Activated CD4-positive, alpha-beta T cell treated with anti-CD3 and anti-CD28 coated beads, Interleukin-2, amount 10 ng/mL, durations not matched to agents 24 days and 14 days (primary cell): ENCODE measurements around the gene FAM83G. TPM values are rescaled to one million over a fixed set of nuclear protein-coding genes. Genes with fewer than 3 reads are reported as not detected.
A peak's percentile ranks its signal among the peaks of the same experiment; 100 is the strongest.

Experiments used
- DNase-seq: peaks from one replicate; pipeline ENCODE4 v3.0.0; 2022
- H3K27ac Mint-ChIP-seq: one replicate; pipeline ENCODE4 v1.8.0; 2022; ENCODE audit warnings: mild to moderate bottlenecking, mixed read lengths
- H3K27me3 Mint-ChIP-seq: one replicate; pipeline ENCODE4 v1.8.0; 2022; ENCODE audit warnings: mixed read lengths
- H3K36me3 Mint-ChIP-seq: one replicate; pipeline ENCODE4 v1.8.0; 2022; ENCODE audit warnings: low read depth, mild to moderate bottlenecking, mixed read lengths
- H3K4me1 Mint-ChIP-seq: one replicate; pipeline ENCODE4 v1.8.0; 2021; ENCODE audit warnings: mixed read lengths
- H3K4me3 Mint-ChIP-seq: one replicate; pipeline ENCODE4 v1.8.0; 2022; ENCODE audit warnings: mild to moderate bottlenecking, moderate library complexity, mixed read lengths
- H3K9me3 Mint-ChIP-seq: one replicate; pipeline ENCODE4 v1.8.0; 2021; ENCODE audit warnings: mixed read lengths
- intact Hi-C: fragments of 100-400 bp; cut with micrococcal nuclease; formaldehyde crosslinking; loops from one replicate; pipeline ENCODE4 v1.15.1; 2023
- total RNA-seq: library from RNA; stranded (reverse); gene quantifications from 2 replicates; pipeline ENCODE4 v1.2.3, GENCODE V29; 2022

Gene FAM83G
- total RNA-seq, 1 donor from 2014 or later, result 17.8 TPM

DNA sequence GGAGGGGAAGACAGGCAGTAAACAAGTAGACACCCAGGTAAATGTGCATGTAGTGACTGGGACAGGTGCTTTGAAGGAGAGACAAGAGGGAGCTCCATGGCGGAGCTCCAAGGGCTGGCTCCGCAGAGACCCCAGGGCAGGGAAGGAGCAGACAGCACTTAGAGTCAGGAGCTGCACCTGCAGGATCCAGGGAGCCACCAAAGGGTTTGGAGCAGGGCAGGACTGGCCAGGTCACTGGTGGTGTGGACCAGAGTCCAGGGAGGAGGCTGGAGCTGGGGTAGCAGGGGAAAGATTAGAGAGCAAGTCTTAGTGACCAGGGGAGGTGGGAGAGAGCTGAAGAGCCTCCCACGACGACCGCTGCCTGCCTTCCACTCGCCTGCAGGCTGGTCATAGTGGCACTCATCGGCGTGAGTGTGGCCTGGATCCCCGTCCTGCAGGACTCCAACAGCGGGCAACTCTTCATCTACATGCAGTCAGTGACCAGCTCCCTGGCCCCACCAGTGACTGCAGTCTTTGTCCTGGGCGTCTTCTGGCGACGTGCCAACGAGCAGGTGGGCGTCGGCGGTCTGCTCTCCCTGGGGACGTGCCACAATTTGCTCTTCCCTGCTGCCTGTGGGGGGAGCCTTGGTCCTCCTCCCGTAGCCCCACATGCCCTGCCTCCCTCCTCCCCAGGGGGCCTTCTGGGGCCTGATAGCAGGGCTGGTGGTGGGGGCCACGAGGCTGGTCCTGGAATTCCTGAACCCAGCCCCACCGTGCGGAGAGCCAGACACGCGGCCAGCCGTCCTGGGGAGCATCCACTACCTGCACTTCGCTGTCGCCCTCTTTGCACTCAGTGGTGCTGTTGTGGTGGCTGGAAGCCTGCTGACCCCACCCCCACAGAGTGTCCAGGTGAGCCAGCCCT is 14.7 kb upstream of the FAM83G start:
- intact Hi-C loops, result no loop called here
- DNase-seq, result no peak
- H3K27me3 Mint-ChIP-seq, result no peaks in the 10 kb centered on the region
- peaks cover 6% of the 10 kb centered on the region for H3K4me1 Mint-ChIP-seq
- H3K27ac Mint-ChIP-seq, result no peak overlapping the region
- no peaks in the 10 kb centered on the region for H3K9me3 Mint-ChIP-seq
- H3K4me3 Mint-ChIP-seq, result no peak overlapping the region
- peaks cover 10% of the 10 kb centered on the region for H3K36me3 Mint-ChIP-seq

DNA sequence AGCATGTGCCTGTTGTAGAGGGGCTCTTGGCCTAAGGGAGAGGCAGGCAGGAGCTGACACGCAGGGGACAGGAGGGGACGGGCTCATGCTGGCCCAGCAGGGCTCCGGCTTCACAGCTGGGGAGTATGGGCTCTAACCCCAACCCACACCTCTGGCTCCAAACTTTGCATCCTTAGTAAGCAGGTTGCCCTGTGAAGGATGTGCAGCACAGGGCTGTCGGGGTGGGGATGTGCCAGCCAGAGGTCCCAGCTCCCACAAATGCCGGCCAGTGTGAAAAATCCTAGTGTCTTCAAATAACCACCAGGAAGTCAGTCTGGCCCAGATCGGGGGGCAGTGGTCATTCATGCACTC is 14.0 kb upstream of the FAM83G start:
- no peak for DNase-seq
- H3K27ac Mint-ChIP-seq, result no peak overlapping the region

DNA sequence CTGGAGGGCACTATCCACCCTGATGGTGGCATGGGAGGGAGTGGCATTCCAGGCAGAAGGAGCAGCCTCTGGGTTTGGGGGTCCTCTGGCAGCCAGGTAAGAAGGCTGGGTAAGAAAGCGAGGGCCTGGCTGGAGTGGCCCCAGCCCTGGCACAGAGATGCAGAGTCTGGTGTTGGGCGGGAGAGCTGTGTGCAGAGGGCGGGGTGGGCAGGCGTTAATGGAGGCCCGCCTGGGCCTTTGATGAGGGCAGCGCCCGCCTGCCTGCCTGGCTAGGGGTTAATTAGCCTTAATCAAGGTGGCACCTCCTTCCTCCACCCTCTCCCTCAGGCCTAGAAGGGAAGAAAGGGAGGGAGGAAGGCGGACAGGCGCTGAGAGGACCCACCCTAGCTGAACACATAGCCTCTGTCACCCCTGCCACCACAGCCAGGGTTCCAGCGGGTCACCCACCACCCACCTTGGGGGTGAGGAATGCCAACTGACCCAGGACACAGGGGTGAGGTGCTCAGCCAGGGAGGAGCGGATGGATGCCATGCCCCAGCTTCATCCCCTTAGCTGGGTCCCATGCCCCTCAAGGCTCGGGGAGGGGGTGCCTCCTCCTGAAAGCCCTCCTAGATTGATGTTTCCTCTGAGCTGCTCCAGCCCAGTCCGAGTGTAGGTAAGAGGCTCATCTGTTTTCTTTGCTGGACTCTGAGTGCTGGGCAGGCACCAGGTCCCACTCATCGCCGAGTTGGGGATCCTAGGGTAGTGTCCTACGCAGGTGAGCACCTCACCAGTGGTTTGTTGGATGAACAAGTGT is 13.4 kb upstream of the FAM83G start:
- intact Hi-C loops, result no loop called here
- Mint-ChIP-seq H3K36me3 (peaks cover 10% of the 10 kb centered on the region), H3K4me1 (no peaks in the 10 kb centered on the region), H3K4me3 (no peak overlapping the region), H3K27me3 (no peaks in the 10 kb centered on the region), H3K9me3 (no peaks in the 10 kb centered on the region), H3K27ac (no peak overlapping the region)
- no peak for DNase-seq

More for the DNA sequence above, 14.0 kb upstream of the FAM83G start:
- Mint-ChIP-seq H3K9me3 (no peaks in the 10 kb centered on the region), H3K36me3 (peaks cover 10% of the 10 kb centered on the region), H3K4me3 (no peak overlapping the region), H3K27me3 (no peaks in the 10 kb centered on the region), H3K4me1 (no peaks in the 10 kb centered on the region)
- intact Hi-C loops, result no loop called here

DNA sequence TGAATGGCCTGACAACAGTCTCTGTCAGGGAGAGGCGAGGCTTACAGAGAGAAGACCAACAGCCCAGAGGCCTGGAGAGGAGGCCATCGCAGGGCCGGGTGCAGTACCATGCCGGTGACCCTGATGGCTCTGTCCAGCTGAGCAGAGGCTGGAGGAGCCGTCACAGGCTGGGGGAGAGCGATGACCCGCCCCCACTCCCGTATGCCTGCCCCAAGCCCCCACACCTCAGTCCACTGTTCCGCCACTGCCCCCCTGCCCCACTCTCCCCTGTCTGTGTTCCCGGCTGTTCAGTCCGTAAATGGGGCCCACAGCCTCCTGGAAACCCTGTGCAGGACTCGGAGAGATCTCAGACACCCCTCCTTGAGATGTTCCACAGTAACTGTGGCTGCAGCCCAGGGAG is 12.8 kb upstream of the FAM83G start:
- no peak overlapping the region for H3K4me3 Mint-ChIP-seq
- no peak for DNase-seq
- intact Hi-C loops, result no loop called here
- no peaks in the 10 kb centered on the region for H3K9me3 Mint-ChIP-seq
- no peaks in the 10 kb centered on the region for H3K4me1 Mint-ChIP-seq
- H3K27ac Mint-ChIP-seq, result no peak overlapping the region
- H3K27me3 Mint-ChIP-seq, result no peaks in the 10 kb centered on the region
- H3K36me3 Mint-ChIP-seq, result peaks cover 10% of the 10 kb centered on the region

DNA sequence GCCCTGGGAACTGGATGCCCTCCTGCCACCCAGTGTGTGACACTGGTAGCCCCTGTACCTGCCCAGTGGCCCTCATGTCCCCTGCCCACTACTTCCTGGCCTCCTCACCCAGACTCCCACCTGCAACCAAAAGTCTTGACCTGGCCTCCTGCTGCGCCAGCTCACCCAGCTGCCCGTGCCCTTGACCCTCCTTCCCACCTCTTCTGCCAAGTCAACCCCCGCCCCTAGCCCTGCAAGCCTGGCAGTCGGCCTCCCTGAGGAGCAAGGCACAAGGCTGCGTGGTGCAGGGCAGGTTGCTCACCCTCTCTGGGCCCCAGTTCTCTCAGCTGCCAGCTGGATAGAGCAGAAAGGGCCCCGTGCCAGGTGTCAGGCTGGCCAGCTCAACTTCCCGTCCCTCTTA is 12.3 kb upstream of the FAM83G start:
- no peaks in the 10 kb centered on the region for H3K4me1 Mint-ChIP-seq
- DNase-seq, result no peak
- no peaks in the 10 kb centered on the region for H3K9me3 Mint-ChIP-seq
- H3K4me3 Mint-ChIP-seq, result no peak overlapping the region
- H3K27ac Mint-ChIP-seq, result peak overlapping the region; percentile 25
- H3K36me3 Mint-ChIP-seq, result peaks cover 10% of the 10 kb centered on the region
- intact Hi-C loops, result no loop called here
- no peaks in the 10 kb centered on the region for H3K27me3 Mint-ChIP-seq

DNA sequence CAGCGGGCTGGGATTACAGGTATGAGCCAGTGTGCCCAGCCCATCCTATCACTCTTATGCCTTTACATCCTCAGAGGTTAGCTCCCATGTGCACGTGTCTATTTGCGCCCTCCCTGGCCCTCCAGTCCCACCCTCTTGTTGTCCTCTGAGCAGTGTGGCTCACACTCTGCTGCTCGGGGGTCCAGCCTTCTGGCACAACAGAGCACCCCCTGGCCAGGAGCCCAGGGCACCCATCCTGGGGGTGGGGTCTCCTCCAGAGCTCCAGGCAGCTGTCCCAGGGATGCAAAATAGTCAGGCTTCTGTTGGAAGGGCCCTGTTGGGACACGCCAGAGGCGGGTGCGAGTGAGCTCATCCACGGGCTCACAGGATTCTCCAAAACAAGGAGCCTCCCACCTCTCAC is 11.7 kb upstream of the FAM83G start:
- H3K9me3 Mint-ChIP-seq, result no peaks in the 10 kb centered on the region
- DNase-seq, result no peak
- H3K36me3 Mint-ChIP-seq, result peaks cover 8% of the 10 kb centered on the region
- intact Hi-C loops, result no loop called here
- H3K4me1 Mint-ChIP-seq, result peaks cover under 1% of the 10 kb centered on the region
- no peak overlapping the region for H3K27ac Mint-ChIP-seq
- no peaks in the 10 kb centered on the region for H3K27me3 Mint-ChIP-seq
- H3K4me3 Mint-ChIP-seq, result no peak overlapping the region

DNA sequence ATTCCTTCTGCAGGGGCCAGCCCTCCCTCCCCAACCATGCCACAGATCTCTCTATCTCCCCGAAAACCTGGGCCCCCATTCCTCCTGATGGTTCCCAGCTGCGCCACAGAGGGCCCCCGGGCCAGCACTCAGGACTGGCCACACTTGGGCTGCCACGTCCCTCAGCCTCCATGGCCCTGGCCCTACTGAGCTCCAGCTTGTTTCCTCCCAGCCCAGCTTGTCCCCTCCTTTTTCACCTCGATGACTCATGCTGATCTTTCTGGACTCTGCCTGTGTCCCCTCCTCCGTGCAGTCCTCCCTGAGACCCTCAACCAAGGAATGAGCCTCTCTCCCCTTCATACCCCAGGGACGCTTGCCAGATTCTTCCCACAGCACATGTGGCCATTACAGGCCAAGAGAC is 10.9 kb upstream of the FAM83G start:
- H3K9me3 Mint-ChIP-seq, result no peaks in the 10 kb centered on the region
- peaks cover 2% of the 10 kb centered on the region for H3K4me1 Mint-ChIP-seq
- intact Hi-C loops, result no loop called here
- H3K4me3 Mint-ChIP-seq, result no peak overlapping the region
- no peaks in the 10 kb centered on the region for H3K27me3 Mint-ChIP-seq
- no peak overlapping the region for H3K27ac Mint-ChIP-seq
- H3K36me3 Mint-ChIP-seq, result peaks cover 5% of the 10 kb centered on the region
- no peak for DNase-seq

DNA sequence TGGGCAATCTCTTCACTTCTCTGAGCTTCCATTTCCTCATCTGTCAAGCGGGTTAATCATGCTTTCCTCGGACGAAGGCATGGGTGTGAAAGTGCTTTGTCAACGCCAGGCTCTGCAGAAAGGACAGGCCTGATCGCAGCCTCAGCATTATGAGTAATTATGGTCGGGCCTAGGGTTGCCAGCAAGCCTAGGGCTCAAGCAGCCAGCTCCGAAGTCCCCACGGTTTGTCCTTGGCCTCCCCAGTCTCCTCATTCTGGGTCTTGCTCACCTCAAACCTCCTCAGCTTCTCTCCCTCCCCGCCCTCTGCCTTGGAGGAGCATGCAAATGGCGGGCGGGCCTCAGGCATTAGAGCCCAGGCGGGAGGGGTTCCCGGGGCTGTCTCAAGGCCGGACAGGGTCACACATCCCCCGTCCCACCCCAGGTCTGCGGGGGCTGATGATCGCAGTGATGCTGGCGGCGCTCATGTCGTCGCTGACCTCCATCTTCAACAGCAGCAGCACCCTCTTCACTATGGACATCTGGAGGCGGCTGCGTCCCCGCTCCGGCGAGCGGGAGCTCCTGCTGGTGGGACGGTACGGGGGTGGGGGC is 10.2 kb upstream of the FAM83G start:
- intact Hi-C loops, result no loop called here
- H3K4me3 Mint-ChIP-seq, result no peak overlapping the region

DNA sequence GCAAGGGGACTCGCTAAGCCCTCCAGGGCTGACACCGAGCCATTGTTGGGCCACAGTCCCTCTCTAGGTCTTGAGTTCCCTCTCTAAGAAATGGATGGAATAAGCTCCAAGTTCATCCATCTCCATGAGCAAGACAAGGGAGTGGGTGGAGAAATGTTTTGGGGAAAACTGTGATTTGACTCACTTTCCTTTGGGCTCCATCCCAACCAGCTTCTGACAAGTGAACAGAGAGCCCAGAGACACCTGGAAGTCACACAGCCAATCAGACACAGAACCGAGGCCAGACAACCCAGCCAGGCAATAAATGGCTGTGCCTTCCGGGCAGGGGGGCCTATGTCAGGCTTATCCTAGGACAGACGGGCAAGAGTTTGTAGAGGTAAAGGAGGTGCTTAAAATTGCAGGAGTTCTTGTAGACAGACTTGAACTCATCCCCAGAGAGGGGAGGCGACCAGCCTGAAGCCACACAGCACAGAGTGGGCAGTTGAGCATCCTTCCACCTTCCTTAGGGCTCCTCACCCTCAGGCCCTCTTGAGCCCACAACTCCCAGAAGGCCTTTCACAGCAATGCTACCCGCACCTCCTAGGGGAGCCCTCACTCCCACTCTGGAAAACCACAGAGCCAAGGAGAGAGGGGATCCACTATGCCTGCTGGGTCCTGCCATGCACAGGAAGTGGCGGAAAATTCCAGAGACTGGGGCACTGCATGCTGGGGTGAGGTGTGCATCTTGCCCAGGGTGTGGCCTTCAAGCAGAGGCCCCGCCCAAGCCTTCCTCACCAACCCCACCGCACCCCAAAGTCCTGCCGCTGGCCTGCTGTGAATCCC is 9.5 kb upstream of the FAM83G start:
- no peak for DNase-seq
- Mint-ChIP-seq H3K4me1 (peaks cover 2% of the 10 kb centered on the region), H3K9me3 (no peaks in the 10 kb centered on the region), H3K36me3 (no peaks in the 10 kb centered on the region), H3K27me3 (peaks cover 4% of the 10 kb centered on the region), H3K4me3 (no peak overlapping the region), H3K27ac (no peak overlapping the region)
- intact Hi-C loops, result no loop called here

More for the DNA sequence above, 10.2 kb upstream of the FAM83G start:
- H3K4me1 Mint-ChIP-seq, result peaks cover 2% of the 10 kb centered on the region
- no peak overlapping the region for H3K27ac Mint-ChIP-seq
- H3K9me3 Mint-ChIP-seq, result no peaks in the 10 kb centered on the region
- no peaks in the 10 kb centered on the region for H3K36me3 Mint-ChIP-seq
- no peak for DNase-seq
- H3K27me3 Mint-ChIP-seq, result peaks cover 2% of the 10 kb centered on the region

DNA sequence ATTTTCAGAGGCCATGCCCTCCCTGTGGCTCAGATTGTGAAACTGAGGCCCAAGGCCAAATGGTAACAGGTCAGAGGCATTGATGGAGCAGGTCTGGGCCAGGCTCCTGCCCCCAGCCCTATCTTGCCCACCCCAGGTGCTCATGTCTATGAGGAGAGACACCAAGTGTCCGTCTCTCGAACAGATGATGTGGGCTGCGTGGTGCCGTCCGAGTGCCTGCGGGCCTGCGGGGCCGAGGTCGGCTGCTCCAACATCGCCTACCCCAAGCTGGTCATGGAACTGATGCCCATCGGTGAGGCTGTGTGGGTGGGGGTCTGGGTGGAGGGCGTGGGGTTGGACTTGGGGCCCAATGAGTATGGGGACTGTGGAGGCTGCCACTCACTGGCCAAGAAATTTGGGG is 8.7 kb upstream of the FAM83G start:
- H3K9me3 Mint-ChIP-seq, result no peaks in the 10 kb centered on the region
- peaks cover 2% of the 10 kb centered on the region for H3K4me1 Mint-ChIP-seq
- H3K27ac Mint-ChIP-seq, result no peak overlapping the region
- DNase-seq, result no peak
- peaks cover 6% of the 10 kb centered on the region for H3K27me3 Mint-ChIP-seq
- no peaks in the 10 kb centered on the region for H3K36me3 Mint-ChIP-seq
- no peak overlapping the region for H3K4me3 Mint-ChIP-seq
- intact Hi-C loops, result no loop called here

DNA sequence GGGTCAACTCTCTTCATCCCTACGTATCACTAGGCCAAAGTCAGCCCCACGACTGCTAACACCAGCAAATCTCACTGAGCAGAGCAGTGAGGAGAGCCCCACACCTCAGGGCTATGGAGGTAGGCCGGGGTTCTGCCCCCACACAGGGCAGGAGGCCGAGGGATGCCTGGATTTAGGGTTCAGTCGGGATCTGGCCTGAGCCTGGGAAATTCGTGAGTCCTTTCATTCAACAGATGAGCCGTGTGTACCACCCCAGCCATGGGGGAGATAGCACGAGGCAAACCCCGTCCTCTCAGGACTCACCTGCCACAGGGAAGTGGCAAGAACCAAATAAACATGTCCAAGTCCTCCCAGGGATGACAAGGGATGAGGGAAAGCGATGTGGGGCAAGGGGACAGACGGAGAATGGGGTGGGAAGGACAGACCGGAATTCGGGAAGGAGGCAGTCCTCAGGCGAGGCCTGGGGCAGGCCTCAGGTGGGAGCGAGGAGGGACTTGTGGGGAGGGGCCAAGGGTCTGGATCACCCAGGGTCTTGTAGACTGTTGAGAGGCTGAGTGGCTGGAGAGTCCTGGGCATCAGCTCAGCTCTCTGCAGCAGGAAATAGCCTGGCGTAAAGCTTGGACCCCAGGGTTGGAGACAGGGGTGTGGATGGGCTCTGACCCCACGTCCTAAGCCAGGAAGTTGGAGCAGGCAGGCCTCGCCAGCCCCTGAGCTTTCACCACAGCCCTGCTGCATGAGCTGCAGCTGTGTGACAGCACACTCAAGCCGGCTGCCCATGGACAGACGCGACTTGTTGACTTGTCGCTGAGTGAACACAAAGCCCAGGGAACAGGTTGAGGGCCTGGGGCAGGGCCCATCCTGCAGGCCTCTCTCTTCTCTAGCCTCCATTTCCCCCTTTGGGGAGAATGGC is 7.9 kb upstream of the FAM83G start:
- Mint-ChIP-seq H3K9me3 (no peaks in the 10 kb centered on the region), H3K36me3 (no peaks in the 10 kb centered on the region), H3K27me3 (peaks cover 14% of the 10 kb centered on the region), H3K4me1 (peaks cover 2% of the 10 kb centered on the region), H3K27ac (no peak overlapping the region), H3K4me3 (no peak overlapping the region)
- no peak for DNase-seq
- intact Hi-C loops, result no loop called here

DNA sequence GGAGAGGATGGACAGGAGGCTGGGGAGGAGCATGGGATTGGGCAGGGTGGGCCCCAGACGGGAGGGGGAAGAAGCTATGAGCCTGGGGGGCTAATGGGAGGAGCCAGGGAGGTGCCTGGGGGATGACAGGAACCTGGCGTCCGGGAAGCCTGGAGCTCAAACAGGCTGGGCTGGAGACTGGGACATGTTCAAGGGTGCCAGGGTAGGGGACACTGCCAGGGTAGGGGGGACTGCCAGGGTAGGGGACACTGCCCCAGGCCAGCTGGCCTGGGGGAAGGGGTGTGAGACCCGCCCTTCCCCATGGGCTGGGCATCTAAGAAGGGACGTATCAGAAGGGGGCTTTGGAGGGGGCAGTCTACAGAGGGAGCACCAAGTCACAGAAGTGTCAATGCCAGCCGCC is 7.0 kb upstream of the FAM83G start:
- H3K27ac Mint-ChIP-seq, result no peak overlapping the region

More for the DNA sequence above, 7.0 kb upstream of the FAM83G start:
- Mint-ChIP-seq H3K4me1 (peaks cover 3% of the 10 kb centered on the region), H3K36me3 (no peaks in the 10 kb centered on the region), H3K9me3 (no peaks in the 10 kb centered on the region), H3K27me3 (peaks cover 14% of the 10 kb centered on the region), H3K4me3 (no peak overlapping the region)
- intact Hi-C loops, result no loop called here
- DNase-seq, result no peak
